Spleen (tissue), 11 donors: ENCODE measurements around the gene ZRANB1. TPM values are rescaled to one million over a fixed set of nuclear protein-coding genes. Genes with fewer than 3 reads are reported as not detected.
A peak's percentile ranks its signal among the peaks of the same experiment; 100 is the strongest.

ENCODE experiments used
- DNase-seq: peaks from one replicate; pipeline ENCODE4 v3.0.0-alpha.2; 2020
- H3K27ac ChIP-seq, 8 donors: fragments of 200-600 bp; sonication (generic) in 7 of 8; 1 replicate in 4 of 8; 2 replicates in 4 of 8; pipeline versions ENCODE4 v1.5.0 to v1.8.0; 2016 to 2021; ENCODE audit warnings: inconsistent platforms in 4 of 8, mild to moderate bottlenecking in 4 of 8, moderate library complexity in 1 of 8
- H3K27me3 ChIP-seq, 7 donors: fragments of 200-600 bp; sonication (generic) in 6 of 7; replicated peaks in 1 of 7; 1 replicate in 4 of 7; 2 replicates in 3 of 7; pipeline versions ENCODE4 v1.5.0 to v1.8.0; 2016 to 2021; ENCODE audit warnings: inconsistent platforms in 3 of 7, mild to moderate bottlenecking in 1 of 7
- H3K36me3 ChIP-seq, 6 donors: fragments of 200-600 bp; sonication (generic) in 5 of 6; 1 replicate in 4 of 6; 2 replicates in 2 of 6; pipeline versions ENCODE4 v1.5.0 to v1.8.0; 2016 to 2021; ENCODE audit warnings: inconsistent platforms in 2 of 6
- H3K4me1 ChIP-seq, 6 donors: fragments of 200-600 bp; sonication (generic) in 5 of 6; 1 replicate in 3 of 6; 2 replicates in 3 of 6; pipeline versions ENCODE4 v1.5.0 to v1.8.0; 2016 to 2021; ENCODE audit warnings: inconsistent platforms in 3 of 6
- H3K4me3 ChIP-seq, 8 donors: fragments of 200-600 bp; sonication (generic) in 7 of 8; 1 replicate in 4 of 8; 2 replicates in 4 of 8; pipeline versions ENCODE4 v1.5.0 to v1.8.0; 2016 to 2021; ENCODE audit warnings: inconsistent platforms in 4 of 8, mild to moderate bottlenecking in 4 of 8, moderate library complexity in 2 of 8
- H3K9me3 ChIP-seq, 8 donors: fragments of 200-600 bp; sonication (generic) in 7 of 8; 1 replicate in 4 of 8; 2 replicates in 4 of 8; pipeline versions ENCODE4 v1.5.0 to v1.8.0; 2016 to 2021; ENCODE audit warnings: inconsistent platforms in 4 of 8
- POLR2A ChIP-seq, 3 donors: fragments of 450-650 bp; IDR thresholded peaks; one replicate each; pipeline ENCODE4 v1.5.1; 2017; ENCODE audit warnings: antibody characterized with exemption in 3 of 3, mild to moderate bottlenecking in 1 of 3
- POLR2AphosphoS5 ChIP-seq, 3 donors: sonication (generic); formaldehyde crosslinking; IDR thresholded peaks; one replicate each; pipeline ENCODE4 v1.5.1; 2017; ENCODE audit warnings: antibody characterized with exemption in 3 of 3
- WGBS, 5 donors: extraction: QIAGEN DNeasy Blood & Tissue Kit in 3 of 5; methylation state at CpG; one replicate each; pipeline versions ENCODE4 v1.1.5 to v1.1.7; 2013 to 2018; 5-methylcytosine and 5-hydroxymethylcytosine counted together
- intact Hi-C: fragments of 100-400 bp; cut with DNase I; formaldehyde crosslinking; loops from one replicate; pipeline ENCODE4 v1.15.0; 2023; ENCODE audit warnings: low total_unique reads
- polyA plus RNA-seq, 3 donors: library from polyadenylated mRNA; stranded (reverse); fragments of 200-250 nt; gene quantifications; one replicate each; pipeline ENCODE4 v1.2.1, GENCODE V29; 2013
- total RNA-seq, 7 donors: library from RNA; depleted of rRNA in 3 of 7; stranded (reverse); fragments of >200 nt in 3 of 7; fragmentation: NEBNext Ultra II Directional in 4 of 7; extraction: Animal tissue kit (Norgen Biotek cat#: 25700) in 4 of 7; gene quantifications; one replicate each; pipeline versions ENCODE4 v1.1.0 to v1.2.1, GENCODE V29; 2016 to 2021
- TF ChIP-seq, protein P1 (sequence below), 11 experiments: fragments of 200-600 bp in 7 of 11; fragments of 450-650 bp in 4 of 11; sonication (generic) in 4 of 11; IDR thresholded peaks in 8 of 11; conservative IDR thresholded peaks in 3 of 11; 1 replicate in 7 of 11; 2 replicates in 4 of 11; pipeline versions ENCODE4 v1.4.0 to v1.8.0; 2016 to 2021; ENCODE audit warnings: antibody characterized with exemption in 11 of 11, inconsistent platforms in 4 of 11, mild to moderate bottlenecking in 1 of 11
- donor health status: healthy with polysubstance abuse.
- donor health status: DM: no; HTN: no; CAD: no; lungs with moderate emphysema.
- donor health status: DM: no; HTN: no; CAD: no.
- donor health status: Bipolar disorder and iron deficiency.
- donor health status: healthy.
- donor health status: DM: no; HTN: no; CAD: no.
- donor health status: DM: yes; HTN: yes; CAD: no.

Gene ZRANB1
- total and polyA plus RNA-seq, 10 donors, result 5.0 to 28.8 (median 17.7) TPM

DNA sequence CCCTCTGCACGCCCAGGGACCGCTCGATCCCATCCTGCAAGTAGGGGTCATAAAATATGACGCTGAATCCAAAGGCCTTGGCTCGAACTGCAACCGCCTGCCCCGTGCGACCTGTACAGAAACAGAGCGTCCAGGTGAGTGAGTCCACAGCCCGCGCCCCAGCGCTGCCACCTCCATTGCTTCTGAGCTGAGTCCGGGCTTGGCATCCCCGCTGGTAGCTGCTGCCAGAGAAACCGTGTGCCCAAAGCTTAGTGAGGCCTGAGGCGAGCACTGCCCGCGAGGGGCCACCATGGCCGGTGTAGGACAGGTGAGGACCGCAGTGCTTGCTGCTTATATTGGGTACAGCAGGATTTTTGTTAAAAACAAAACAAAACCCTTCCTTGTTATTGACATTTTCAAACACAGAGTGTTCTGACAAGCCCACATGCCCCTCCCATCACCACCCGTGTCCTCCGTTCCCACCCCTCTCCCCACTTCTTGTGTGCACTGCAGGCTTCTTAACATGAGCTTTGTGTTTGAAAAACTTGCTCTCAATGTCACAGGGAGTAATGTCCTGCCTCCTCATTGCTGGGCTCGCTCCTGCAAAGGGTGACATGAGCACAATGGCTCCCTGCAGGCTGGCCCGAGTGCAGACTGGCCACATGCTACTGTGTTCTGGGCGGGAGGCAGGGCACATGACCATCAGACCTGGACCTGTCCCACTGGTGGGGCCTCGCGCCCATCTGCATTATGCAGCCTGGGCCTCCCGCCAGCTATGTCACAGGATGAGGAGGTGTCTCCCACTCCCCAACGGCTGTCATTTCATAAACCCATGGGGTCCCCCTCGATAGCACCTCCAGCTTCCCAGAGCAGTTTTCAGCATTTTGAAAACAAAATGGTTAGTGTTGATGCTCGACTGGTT lies 52.9 kb downstream of the ZRANB1 start:
- H3K9me3 ChIP-seq, result no peaks in the 10 kb centered on the region
- TF ChIP-seq POLR2AphosphoS5 (IDR thresholded peaks at IDR 0.05) (peak in 1 of 3 donors; percentile 62), POLR2A (IDR thresholded peaks at IDR 0.05) (no peak)

DNA sequence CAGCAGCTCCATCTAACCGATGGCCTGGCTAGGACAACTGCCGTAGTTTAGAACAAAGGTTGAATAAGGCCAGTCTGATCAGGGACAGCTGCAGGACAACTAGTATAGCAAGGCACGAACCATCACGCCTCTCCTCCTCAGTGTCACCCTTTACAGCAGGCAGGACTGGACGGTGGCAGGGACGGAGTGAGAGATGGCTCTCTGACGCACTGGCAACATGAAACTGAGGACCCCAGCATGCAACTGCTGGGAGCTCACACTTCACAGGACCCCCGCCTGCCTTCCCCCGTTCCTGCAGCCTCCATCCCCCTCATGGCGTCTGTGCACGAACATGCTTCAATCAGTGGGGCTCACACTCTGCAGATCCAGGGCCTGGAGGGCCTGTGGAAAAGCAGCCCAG lies 53.7 kb downstream of the ZRANB1 start:
- H3K4me1 ChIP-seq, result peaks cover 0 to 37% (median 12%) of the 10 kb centered on the region in 6 donors
- H3K9me3 ChIP-seq, result no peaks in the 10 kb centered on the region
- H3K36me3 ChIP-seq, result peaks cover 0 to 100% (median 52%) of the 10 kb centered on the region in 6 donors
- DNase-seq, result no peak
- no peak overlapping the region for H3K27ac ChIP-seq
- no peak overlapping the region for H3K4me3 ChIP-seq
- WGBS, 5 donors, result 91 to 97% (median 92%) methylated on average over 10 to 11 of the region's 11 CpGs
- no peaks in the 10 kb centered on the region for H3K27me3 ChIP-seq
- TF ChIP-seq POLR2AphosphoS5 (IDR thresholded peaks at IDR 0.05), result peak in 1 of 3 donors; percentile 5
- TF ChIP-seq POLR2A (IDR thresholded peaks at IDR 0.05), result no peak
- TF ChIP-seq, protein P1, sequence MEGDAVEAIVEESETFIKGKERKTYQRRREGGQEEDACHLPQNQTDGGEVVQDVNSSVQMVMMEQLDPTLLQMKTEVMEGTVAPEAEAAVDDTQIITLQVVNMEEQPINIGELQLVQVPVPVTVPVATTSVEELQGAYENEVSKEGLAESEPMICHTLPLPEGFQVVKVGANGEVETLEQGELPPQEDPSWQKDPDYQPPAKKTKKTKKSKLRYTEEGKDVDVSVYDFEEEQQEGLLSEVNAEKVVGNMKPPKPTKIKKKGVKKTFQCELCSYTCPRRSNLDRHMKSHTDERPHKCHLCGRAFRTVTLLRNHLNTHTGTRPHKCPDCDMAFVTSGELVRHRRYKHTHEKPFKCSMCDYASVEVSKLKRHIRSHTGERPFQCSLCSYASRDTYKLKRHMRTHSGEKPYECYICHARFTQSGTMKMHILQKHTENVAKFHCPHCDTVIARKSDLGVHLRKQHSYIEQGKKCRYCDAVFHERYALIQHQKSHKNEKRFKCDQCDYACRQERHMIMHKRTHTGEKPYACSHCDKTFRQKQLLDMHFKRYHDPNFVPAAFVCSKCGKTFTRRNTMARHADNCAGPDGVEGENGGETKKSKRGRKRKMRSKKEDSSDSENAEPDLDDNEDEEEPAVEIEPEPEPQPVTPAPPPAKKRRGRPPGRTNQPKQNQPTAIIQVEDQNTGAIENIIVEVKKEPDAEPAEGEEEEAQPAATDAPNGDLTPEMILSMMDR (IDR thresholded peaks at IDR 0.05 in 8 of 11, conservative IDR thresholded peaks at IDR 0.05 in 3 of 11), result no peak
- intact Hi-C loops, result no loop called here

More for the DNA sequence above, 52.9 kb downstream of the ZRANB1 start:
- intact Hi-C loops, result no loop called here
- Histone ChIP-seq H3K36me3 (peaks cover 0 to 100% (median 50%) of the 10 kb centered on the region in 6 donors), H3K27ac (no peak overlapping the region), H3K27me3 (no peaks in the 10 kb centered on the region), H3K4me3 (no peak overlapping the region), H3K4me1 (peaks cover 0 to 29% (median 10%) of the 10 kb centered on the region in 6 donors)
- DNase-seq, result peak; percentile 74
- WGBS, 5 donors, result 88 to 96% (median 90%) methylated on average over 24 to 31 of the region's 31 CpGs

DNA sequence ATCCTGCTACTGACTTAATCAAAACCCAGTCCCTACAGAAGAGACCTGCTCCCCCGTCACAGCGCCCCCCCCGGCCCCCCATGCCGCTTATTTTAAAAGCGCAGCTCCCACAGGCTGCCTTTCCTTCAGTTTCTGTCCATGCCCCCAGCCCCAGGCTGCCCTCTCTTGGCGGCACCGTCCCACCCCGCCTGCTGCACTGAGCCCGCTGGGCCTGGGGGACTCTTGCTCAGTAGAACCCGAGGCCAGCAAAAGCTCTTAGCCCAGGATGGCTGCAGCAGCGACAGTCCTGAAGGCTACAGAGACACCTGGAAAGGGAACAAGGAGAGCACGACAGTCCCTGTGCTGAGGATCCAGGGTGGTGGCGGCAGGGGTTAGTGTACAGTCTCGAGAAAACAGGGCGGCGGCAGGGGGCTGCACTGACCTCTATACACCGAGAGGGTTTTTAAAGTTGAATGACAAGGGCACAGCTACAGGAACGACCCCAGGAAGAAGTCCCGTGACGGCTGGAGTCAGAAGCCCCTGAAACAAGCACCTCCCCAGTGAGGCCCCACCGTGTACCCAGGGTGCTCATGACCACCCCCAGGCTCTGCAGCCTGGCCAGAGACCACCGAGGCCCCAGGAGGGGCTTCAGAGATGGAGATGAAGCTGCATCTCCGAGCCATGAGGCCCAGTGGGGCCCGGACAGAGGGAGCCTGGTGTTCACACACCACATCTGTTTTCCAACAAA lies 54.4 kb downstream of the ZRANB1 start:
- peak; percentile 74 for DNase-seq
- Histone ChIP-seq H3K36me3 (peaks cover 0 to 100% (median 47%) of the 10 kb centered on the region in 6 donors), H3K9me3 (no peaks in the 10 kb centered on the region), H3K27me3 (no peaks in the 10 kb centered on the region), H3K4me1 (peaks cover 0 to 44% (median 16%) of the 10 kb centered on the region in 6 donors), H3K27ac (no peak overlapping the region), H3K4me3 (no peak overlapping the region)
- WGBS, 5 donors, result 87 to 94% (median 91%) methylated on average over 22 to 24 of the region's 24 CpGs
- TF ChIP-seq POLR2AphosphoS5 (IDR thresholded peaks at IDR 0.05), result peak in 1 of 3 donors; percentile 14
- TF ChIP-seq POLR2A (IDR thresholded peaks at IDR 0.05), result no peak
- TF ChIP-seq, protein P1 (IDR thresholded peaks at IDR 0.05 in 8 of 11, conservative IDR thresholded peaks at IDR 0.05 in 3 of 11), result no peak
- intact Hi-C loops, result no loop called here

DNA sequence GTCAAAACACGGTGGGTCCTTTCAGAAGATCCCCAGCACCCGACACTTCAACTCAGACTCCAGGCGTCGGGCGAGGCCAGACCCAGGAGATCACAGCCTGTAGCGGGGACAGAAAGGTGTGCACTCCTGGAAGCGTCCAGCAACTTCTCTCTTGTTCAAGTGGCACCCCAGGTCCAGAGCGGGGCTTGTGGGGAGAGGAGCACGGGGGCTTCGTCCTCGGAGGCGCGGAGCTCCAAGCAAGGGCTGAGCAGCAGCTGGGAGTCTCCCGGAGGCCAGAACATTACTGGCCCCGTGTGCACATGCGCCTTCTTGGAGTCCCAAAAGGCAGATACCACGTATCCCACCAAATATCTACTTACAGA lies 54.9 kb downstream of the ZRANB1 start:
- no peak overlapping the region for H3K4me3 ChIP-seq
- peaks cover 0 to 100% (median 44%) of the 10 kb centered on the region in 6 donors for H3K36me3 ChIP-seq
- no peak overlapping the region for H3K27ac ChIP-seq
- peaks cover 0 to 46% (median 18%) of the 10 kb centered on the region in 6 donors for H3K4me1 ChIP-seq
- TF ChIP-seq, protein P1 (IDR thresholded peaks at IDR 0.05 in 8 of 11, conservative IDR thresholded peaks at IDR 0.05 in 3 of 11), result no peak
- peak in 2 of 3 donors; percentile 5 to 29 for TF ChIP-seq POLR2AphosphoS5 (IDR thresholded peaks at IDR 0.05)
- DNase-seq, result no peak
- no peaks in the 10 kb centered on the region for H3K9me3 ChIP-seq
- intact Hi-C loops, result no loop called here
- H3K27me3 ChIP-seq, result no peaks in the 10 kb centered on the region
- WGBS, 5 donors, result 94 to 96% (median 94%) methylated on average over 15 to 17 of the region's 17 CpGs
